Midbrain (tissue), 1 donor: ENCODE measurements around the gene RBM4B.

ENCODE experiments used
- DNase-seq: peaks from one replicate; lab custom pipeline; 2025; lab: John Stamatoyannopoulos, UW

RBM4B gene

GRCh38 chr11:66706989-66707388 is 29.3 kb upstream of the RBM4B start:
- no peak for DNase-seq

- no peak for DNase-seq
These were observed 28.1 kb upstream of the RBM4B start for GRCh38 chr11:66705587-66706335.

- DNase-seq = no peak
These were observed 27.1 kb upstream of the RBM4B start for GRCh38 chr11:66704659-66705360.

- no peak for DNase-seq
These were observed 23.9 kb upstream of the RBM4B start for GRCh38 chr11:66701432-66702240.

- DNase-seq = no peak
These were observed 23.1 kb upstream of the RBM4B start for GRCh38 chr11:66700742-66701141.

GRCh38 chr11:66700337-66700736 is 22.6 kb upstream of the RBM4B start:
- DNase-seq = no peak

- no peak for DNase-seq
These were observed 20.8 kb upstream of the RBM4B start for GRCh38 chr11:66698491-66698890.

GRCh38 chr11:66697988-66698387 is 20.3 kb upstream of the RBM4B start:
- DNase-seq = no peak

GRCh38 chr11:66696146-66696545 is 18.5 kb upstream of the RBM4B start:
- no peak for DNase-seq

- peak; percentile 80 for DNase-seq
These were observed 17.1 kb upstream of the RBM4B start for GRCh38 chr11:66694732-66695207.

- no peak for DNase-seq
These were observed 16.3 kb upstream of the RBM4B start for GRCh38 chr11:66694056-66694410.

GRCh38 chr11:66693356-66694055 is 15.8 kb upstream of the RBM4B start:
- no peak for DNase-seq

- no peak for DNase-seq
These were observed 15.2 kb upstream of the RBM4B start for GRCh38 chr11:66692871-66693331.

GRCh38 chr11:66692446-66692845 is 14.8 kb upstream of the RBM4B start:
- DNase-seq = no peak

- no peak for DNase-seq
These were observed 13.8 kb upstream of the RBM4B start for GRCh38 chr11:66691311-66691980.

- DNase-seq = no peak
These were observed 12.2 kb upstream of the RBM4B start for GRCh38 chr11:66689661-66690590.

GRCh38 chr11:66688561-66689534 is 11.2 kb upstream of the RBM4B start:
- DNase-seq = no peak

- no peak for DNase-seq
These were observed 10.2 kb upstream of the RBM4B start for GRCh38 chr11:66687831-66688281.
